Rectal smooth muscle tissue (tissue), 1 donor: ENCODE results near the gene PTPN20.

Experiments
- H3K27ac ChIP-seq: one replicate; pipeline ENCODE4 v1.7.0; 2013; ENCODE audit warnings: low read depth, low read length, inconsistent platforms
- H3K27me3 ChIP-seq: one replicate; pipeline ENCODE4 v1.7.0; 2013; ENCODE audit warnings: low read length; ENCODE audit not compliant: control insufficient read depth, insufficient read depth
- H3K36me3 ChIP-seq: one replicate; pipeline ENCODE4 v1.7.0; 2013; ENCODE audit warnings: low read length; ENCODE audit not compliant: control insufficient read depth, insufficient read depth
- H3K4me1 ChIP-seq: one replicate; pipeline ENCODE4 v1.7.0; 2013; ENCODE audit warnings: low read length; ENCODE audit not compliant: control insufficient read depth, insufficient read depth
- H3K4me3 ChIP-seq: one replicate; pipeline ENCODE4 v1.7.0; 2013; ENCODE audit warnings: low read length
- H3K9ac ChIP-seq: one replicate; pipeline ENCODE4 v1.7.0; 2013; ENCODE audit warnings: low read length

The PTPN20 gene

DNA sequence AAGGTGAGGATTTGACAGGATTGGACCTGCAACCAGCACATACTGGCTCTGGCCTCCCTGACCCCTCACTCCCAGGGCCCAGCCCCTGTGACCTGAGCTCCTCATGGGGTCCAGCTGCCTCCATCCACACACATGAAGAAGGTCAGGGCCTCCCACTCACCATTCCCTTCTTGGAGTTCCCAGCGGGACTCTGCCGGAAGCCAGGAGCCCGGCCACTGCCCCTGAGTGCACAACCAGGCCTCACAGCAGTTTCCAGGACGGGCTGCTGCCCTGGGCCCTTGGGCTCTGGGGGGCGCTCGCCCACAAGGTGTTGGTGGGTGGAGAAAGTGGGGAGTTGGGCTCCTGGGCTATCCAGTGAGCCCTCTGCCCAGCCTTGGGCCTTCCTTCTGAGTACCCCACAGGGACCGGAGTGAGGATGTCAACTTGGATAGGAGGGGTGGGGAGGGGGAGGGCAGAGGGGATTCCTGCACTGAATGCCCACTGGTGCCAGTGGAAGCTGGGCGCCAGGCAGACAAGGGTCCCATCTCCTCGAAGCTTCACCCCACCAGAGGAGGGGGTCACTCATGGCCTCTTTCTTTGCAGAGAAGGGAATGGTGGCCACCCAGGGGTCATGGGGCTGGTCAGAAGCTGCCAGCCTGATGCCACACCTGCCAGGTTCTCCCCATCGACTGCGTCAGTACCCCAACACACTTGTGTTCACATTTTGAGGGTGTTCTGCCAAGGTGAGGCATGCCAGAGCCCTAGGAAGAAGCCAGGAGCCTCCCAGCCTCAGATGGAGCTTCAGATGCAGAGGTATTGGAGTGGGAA is 115.3 kb downstream of the PTPN20 start:
- no peak overlapping the region for H3K27ac ChIP-seq
- no peaks in the 10 kb centered on the region for H3K27me3 ChIP-seq
- H3K4me3 ChIP-seq = no peak overlapping the region
- H3K36me3 ChIP-seq = no peaks in the 10 kb centered on the region
- H3K4me1 ChIP-seq = no peaks in the 10 kb centered on the region
- H3K9ac ChIP-seq = no peak overlapping the region

DNA sequence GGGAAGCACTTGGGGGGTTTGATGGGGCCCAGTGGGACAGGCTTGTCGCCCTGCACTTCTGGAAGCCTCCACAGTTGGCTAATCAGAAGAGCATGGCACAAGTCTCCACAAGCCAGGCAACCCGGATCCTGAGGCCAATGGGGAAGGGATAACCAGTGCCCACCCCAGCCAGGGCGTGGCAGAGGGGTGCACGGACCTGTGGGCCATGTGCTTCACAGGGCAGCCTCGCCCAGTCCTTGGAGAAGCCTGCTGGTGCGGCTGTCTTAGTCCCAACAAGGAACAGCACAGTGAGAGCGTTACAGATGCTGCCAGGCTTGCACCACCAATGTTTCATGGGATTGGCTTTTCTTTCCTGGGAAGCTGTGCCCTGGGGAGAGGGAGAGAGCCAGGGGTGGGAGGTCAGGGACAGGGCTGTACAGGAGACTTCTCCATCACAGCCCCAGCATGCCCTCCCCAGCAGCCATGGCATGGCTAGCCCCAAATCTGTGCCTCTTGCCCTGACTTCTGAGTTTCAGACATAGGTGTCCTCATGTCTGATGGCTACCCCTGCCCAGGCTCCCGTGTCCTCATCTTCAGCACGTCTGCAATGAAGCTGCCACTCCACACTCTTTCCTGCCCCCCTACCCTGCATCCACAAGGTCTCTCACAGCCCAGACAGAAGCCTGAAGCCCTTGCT is 116.0 kb downstream of the PTPN20 start:
- Histone ChIP-seq H3K27ac (no peak overlapping the region), H3K27me3 (no peaks in the 10 kb centered on the region)

DNA sequence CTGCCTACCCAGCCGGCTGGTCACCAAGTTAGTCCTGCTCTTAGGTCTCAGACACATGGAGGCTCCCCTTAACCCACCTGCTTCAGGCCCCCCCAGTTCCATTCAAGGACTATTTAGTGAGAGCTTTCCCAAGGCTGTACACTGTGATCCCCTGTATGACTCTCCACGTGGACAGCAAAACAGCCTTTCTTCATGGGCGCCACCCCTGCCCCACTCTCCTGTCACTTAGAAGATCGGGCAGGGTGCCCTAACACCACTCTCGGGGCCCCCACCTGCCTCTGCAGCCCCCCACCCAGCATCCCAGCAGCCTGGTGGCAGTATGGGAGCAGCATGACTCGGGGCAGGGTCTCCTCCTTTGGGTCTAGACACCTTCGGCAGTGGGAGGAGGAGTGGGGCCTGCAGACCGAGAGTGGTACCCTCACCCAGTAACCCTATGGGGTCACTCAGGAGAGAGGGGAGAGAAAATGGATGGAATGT is 116.6 kb downstream of the PTPN20 start:
- no peaks in the 10 kb centered on the region for H3K36me3 ChIP-seq

More for the DNA sequence above, 116.0 kb downstream of the PTPN20 start:
- Histone ChIP-seq H3K4me3 (no peak overlapping the region), H3K9ac (no peak overlapping the region), H3K4me1 (no peaks in the 10 kb centered on the region), H3K36me3 (no peaks in the 10 kb centered on the region)

DNA sequence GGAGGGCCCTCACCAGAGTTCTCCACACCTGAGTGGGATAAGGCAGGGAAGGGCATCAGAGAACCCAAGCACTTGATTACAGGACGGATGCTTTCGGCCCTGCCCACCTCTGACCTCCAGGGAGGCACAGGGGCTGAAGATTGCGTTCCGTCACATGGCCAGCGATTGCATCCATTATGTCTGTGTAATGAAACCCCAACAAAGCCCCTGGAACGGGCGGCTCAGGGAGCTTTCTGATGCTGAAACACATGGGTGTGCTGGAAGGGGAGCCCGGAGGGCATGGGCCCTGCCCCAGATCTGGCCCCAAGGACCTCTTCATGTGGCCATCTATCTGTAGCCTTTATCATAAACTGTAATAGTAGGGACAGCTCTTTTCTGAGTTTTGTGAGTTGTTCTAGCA is 117.2 kb downstream of the PTPN20 start:
- no peak overlapping the region for H3K27ac ChIP-seq
- H3K9ac ChIP-seq = no peak overlapping the region
- no peaks in the 10 kb centered on the region for H3K36me3 ChIP-seq
- H3K27me3 ChIP-seq = no peaks in the 10 kb centered on the region
- H3K4me3 ChIP-seq = no peak overlapping the region
- no peaks in the 10 kb centered on the region for H3K4me1 ChIP-seq

More for the DNA sequence above, 116.6 kb downstream of the PTPN20 start:
- H3K9ac ChIP-seq = no peak overlapping the region
- H3K4me1 ChIP-seq = no peaks in the 10 kb centered on the region
- H3K27me3 ChIP-seq = no peaks in the 10 kb centered on the region
- no peak overlapping the region for H3K4me3 ChIP-seq
- H3K27ac ChIP-seq = no peak overlapping the region

DNA sequence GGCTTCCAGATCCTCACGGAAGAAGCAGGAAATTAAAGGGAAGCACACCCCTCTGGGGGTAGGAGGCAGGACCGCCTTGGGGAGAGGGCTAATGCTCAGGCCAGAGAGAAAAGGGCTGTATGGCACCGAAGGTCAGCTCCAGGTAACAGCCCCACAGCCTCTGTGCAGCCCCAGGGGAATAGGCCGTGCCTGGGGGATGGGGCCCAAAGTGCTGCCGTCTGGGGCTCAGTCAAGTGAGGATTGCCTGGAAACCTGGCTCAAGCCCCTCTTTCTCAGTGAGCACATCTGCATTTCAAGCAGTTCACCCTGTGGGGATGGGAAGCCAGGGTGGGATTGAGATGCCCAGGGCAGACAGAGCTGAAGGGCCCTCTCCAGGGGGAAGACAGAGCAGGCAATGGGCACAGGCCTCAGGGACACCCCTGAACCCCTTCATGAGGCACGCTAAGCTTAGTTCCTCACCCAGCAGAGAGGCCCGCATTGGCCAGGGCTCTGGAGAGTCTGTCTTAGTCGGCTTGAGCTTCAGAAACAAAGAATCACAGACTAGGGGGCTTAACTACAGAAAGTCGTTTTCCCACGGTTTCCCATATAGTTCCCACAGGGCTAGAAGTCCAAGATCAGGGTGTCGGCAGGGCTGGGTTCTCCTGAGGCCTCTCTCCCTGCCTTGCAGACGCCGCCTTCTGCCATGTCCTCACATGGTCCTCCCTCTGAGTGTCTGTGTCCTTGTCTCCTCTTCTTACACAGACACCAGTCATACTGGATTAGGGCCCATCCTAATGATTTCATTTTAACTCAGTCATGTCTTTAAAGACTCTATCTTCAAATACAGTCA is 118.2 kb downstream of the PTPN20 start:
- Histone ChIP-seq H3K27me3 (no peaks in the 10 kb centered on the region), H3K36me3 (no peaks in the 10 kb centered on the region), H3K4me1 (no peaks in the 10 kb centered on the region), H3K27ac (no peak overlapping the region), H3K4me3 (no peak overlapping the region), H3K9ac (no peak overlapping the region)

DNA sequence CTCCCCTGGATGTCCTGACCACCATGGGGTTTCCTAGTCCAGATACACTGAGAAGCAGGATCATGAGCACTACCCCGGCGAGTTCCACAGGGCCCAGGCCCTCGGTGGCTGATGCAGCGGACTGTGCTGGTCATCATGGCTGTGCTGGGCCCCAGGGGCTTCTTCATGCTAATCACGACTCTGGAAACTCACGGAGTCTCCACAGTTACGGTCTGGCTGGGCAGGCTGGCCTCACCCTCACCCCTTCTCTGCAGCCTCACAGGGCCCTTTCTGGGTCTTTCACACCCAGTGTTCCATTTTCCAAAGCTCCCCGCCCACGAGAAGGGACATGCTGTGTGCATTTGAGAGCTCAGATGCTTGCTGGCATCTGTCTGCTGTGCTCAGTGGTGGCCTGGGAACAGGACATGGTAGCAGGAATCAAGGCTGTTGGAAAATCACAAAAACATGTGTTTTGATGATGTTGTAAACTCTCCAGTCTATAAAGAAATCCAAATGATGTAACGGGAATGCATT is 119.0 kb downstream of the PTPN20 start:
- no peak overlapping the region for H3K9ac ChIP-seq
- H3K27me3 ChIP-seq = no peaks in the 10 kb centered on the region
- H3K27ac ChIP-seq = no peak overlapping the region
- H3K4me1 ChIP-seq = no peaks in the 10 kb centered on the region
- no peak overlapping the region for H3K4me3 ChIP-seq
- H3K36me3 ChIP-seq = no peaks in the 10 kb centered on the region

DNA sequence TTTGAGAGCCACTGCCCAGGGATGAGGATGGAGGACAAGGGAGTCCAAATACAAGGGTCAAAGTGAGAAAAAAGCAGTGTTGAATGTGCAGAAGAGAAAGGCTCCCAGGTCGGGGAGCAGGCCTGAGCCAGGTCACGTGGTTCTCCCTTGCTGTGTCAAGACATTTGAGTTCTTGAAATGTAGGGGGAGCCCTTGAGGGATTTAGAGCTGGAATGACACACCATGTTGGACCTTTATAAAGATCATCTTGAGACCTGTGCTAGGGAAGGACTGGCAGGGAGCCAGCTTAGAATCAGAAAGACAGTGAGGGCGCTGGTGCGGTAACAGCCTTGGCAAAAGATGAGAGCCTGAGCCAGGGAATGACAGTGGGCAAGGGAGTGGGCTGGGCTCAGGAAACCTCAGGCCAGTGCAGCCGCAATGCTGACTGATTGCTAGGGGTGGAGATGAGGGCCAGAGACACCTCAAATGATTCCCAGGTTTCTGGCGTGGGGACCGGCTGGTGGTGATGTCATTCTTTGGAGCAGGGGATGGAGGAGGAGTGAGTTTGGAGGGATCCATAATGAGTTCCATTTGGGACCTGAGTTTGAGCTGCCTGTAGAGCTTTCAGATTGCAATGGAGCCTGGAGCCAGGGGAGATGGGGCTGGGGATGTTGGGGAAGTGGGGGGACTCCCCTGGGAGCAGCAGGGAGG is 120.1 kb downstream of the PTPN20 start:
- Histone ChIP-seq H3K27ac (no peak overlapping the region), H3K4me1 (no peaks in the 10 kb centered on the region), H3K9ac (no peak overlapping the region), H3K4me3 (no peak overlapping the region), H3K36me3 (no peaks in the 10 kb centered on the region), H3K27me3 (no peaks in the 10 kb centered on the region)

DNA sequence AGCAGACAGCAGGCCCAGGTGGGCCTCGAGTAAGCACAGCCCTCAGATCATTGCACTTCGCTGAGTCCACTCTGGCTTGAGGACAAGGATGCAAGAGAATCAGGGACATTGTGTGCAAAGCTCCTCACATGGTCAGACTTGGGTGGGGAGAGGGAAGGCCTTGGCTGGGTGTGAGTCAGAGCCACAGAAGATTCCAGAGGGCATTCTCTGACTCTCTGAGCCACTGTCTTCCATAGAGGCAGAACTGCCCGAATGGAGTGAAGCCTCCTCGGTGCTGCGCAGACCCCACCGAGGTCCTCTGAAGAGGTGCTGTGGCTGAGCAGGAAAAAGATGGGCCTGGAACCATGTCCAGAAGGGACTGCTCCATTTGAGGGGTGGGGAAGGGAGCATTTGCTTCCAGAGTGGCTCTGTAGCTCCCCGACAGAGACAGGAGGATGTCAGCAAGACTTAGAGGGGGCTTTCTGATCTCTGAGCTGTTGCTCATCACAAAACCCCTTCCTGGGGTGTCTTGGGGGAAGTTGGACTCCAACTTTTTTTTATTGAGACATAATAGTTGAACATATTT is 120.8 kb downstream of the PTPN20 start:
- H3K9ac ChIP-seq = no peak overlapping the region
- H3K4me1 ChIP-seq = no peaks in the 10 kb centered on the region
- H3K4me3 ChIP-seq = no peak overlapping the region
- H3K27ac ChIP-seq = no peak overlapping the region
- H3K27me3 ChIP-seq = no peaks in the 10 kb centered on the region
- H3K36me3 ChIP-seq = no peaks in the 10 kb centered on the region

DNA sequence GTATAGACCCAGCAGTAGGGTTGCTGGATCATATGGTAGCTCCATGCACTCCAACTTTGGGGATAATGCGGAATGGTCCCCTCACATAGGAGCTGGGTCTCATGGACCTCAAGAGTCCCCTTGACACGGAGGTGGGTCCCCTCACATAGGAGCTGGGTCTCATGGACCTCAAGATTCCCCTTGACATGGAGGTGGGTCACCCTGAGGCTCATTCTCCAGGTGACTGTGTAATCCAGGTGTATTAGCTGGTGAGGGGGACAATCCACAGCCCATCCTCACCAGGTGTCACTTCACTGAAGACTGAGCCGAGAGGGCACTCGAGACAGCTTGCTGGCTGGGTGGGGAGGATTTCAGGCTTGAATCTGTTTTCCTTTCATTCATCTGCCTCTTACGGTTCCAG is 121.9 kb downstream of the PTPN20 start:
- no peak overlapping the region for H3K27ac ChIP-seq
- H3K9ac ChIP-seq = no peak overlapping the region
- no peaks in the 10 kb centered on the region for H3K36me3 ChIP-seq
- H3K4me3 ChIP-seq = no peak overlapping the region
- no peaks in the 10 kb centered on the region for H3K4me1 ChIP-seq
- H3K27me3 ChIP-seq = no peaks in the 10 kb centered on the region

DNA sequence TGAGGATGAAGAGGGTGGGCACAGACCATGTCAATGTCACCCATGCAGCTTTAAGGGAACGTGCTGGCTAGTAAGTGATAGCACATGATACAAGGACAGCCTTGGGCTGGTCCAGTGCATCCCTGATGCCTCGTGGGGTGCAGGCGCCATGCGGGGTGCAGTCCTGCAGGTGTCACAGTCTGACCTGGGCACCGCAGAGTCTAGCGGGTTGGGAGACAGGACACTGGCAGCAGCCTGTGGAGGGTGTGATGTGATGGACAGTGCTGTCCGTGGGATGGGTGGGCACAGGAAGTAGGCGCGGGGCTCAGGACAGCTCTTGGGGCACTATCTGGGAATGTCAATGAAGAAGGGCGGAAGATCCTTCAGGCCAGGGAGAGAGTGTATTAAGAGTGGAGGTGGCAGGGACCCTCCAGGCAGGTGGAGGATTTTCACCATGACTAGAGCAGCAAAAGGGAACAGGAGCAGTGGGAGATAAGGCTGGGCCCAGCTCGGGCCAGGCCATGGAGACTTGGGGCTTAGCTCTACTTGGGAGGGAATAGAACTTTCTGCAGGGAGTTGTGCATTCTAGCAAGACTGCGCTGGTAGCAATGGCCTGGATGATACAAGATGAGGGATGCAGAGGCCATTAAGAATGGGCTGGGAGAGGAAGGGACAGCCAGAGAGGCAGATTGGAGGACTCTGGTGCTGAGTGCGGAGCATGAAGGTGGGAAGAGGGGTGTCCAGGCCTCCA is 122.5 kb downstream of the PTPN20 start:
- Histone ChIP-seq H3K36me3 (no peaks in the 10 kb centered on the region), H3K4me3 (no peak overlapping the region), H3K4me1 (no peaks in the 10 kb centered on the region), H3K9ac (no peak overlapping the region), H3K27ac (no peak overlapping the region), H3K27me3 (no peaks in the 10 kb centered on the region)

DNA sequence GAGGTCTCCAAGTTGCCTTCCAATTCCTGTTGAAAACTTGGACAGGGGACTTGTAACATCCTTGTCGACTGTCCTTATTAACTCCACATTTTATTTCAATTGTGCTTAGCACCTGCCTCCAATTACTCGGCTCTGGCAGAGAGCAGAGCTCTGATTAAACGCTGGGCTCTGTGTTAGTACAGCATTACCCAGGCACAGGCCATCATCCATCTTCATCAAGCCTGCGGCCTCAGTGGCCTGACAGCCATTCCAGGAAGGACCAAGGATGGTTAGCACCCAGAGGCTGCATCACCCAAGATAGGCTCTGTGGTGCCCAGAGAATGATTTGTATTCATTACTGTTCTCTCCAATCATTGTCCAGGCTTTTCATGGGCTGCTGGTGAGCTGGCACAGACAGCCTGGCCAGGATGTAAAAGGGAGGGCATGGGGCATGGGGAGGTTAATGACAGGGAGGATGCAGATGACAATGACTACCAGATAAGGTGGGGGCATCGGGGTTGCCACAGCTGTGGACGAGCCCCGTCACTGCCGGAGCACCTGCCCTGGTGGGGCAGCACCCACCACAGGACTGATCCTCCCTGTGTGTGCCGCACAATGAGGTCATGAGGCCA is 123.3 kb downstream of the PTPN20 start:
- Histone ChIP-seq H3K27ac (no peak overlapping the region), H3K9ac (no peak overlapping the region)

More for the DNA sequence above, 123.3 kb downstream of the PTPN20 start:
- Histone ChIP-seq H3K4me3 (no peak overlapping the region), H3K4me1 (no peaks in the 10 kb centered on the region), H3K27me3 (no peaks in the 10 kb centered on the region), H3K36me3 (no peaks in the 10 kb centered on the region)
